Thyroid gland (tissue), 4 donors: Measurements from ENCODE around the gene MNT.

Experiments
- CTCF ChIP-seq, 6 experiments: fragments of 200-600 bp in 3 of 6; fragments of 450-650 bp in 3 of 6; sonication (generic) in 3 of 6; IDR thresholded peaks; one replicate each; pipeline ENCODE4 v1.5.1; 2016 to 2019; ENCODE audit warnings: antibody characterized with exemption in 6 of 6, mild to moderate bottlenecking in 2 of 6, inconsistent platforms in 1 of 6, moderate library complexity in 1 of 6
- POLR2A ChIP-seq, 2 donors: fragments of 450-650 bp; IDR thresholded peaks; one replicate each; pipeline ENCODE4 v1.6.1; 2017; ENCODE audit warnings: antibody characterized with exemption in 2 of 2, mild to moderate bottlenecking in 2 of 2, moderate library complexity in 1 of 2

- TF ChIP-seq CTCF (IDR thresholded peaks at IDR 0.05) (no peak), POLR2A (IDR thresholded peaks at IDR 0.05) (no peak)
Observed at GRCh38 chr17:2388683-2389055, 12.2 kb downstream of the MNT start.
